Right lung (tissue), 5 donors: ENCODE results near the gene C4A. TPM values are rescaled to one million over a fixed set of nuclear protein-coding genes. Genes with fewer than 3 reads are reported as not detected.
"Not testable (repeated sequence)": the region's sequence is repeated elsewhere in the genome, so short reads cannot be mapped to it uniquely, and the experiment has no call there.

ENCODE experiments used
- DNase-seq, 2 donors: peaks; one replicate each; pipeline ENCODE4 v3.0.0-alpha.2; 2013
- polyA plus RNA-seq, 5 donors: library from polyadenylated mRNA; unstranded; fragments of 120-200 nt; gene quantifications; one replicate each; pipeline versions ENCODE4 v1.2.1 to v1.2.3, GENCODE V29; 2013; ENCODE audit warnings: inconsistent platforms in 1 of 5, low replicate concordance in 1 of 5; ENCODE audit not compliant: insufficient read length in 5 of 5, insufficient read depth in 1 of 5

C4A gene
- polyA plus RNA-seq, 5 donors = 4.6 to 17.8 (median 7.6) TPM

- no peak for DNase-seq
Observed at GRCh38 chr6:31979238-31979898, 2.5 kb upstream of the C4A start.

- not testable (repeated sequence) for DNase-seq
Observed at GRCh38 chr6:31980195-31980876, 1.5 kb upstream of the C4A start.

GRCh38 chr6:31980998-31981397 lies 859 bp upstream of the C4A start:
- DNase-seq = not testable (repeated sequence)

- not testable (repeated sequence) for DNase-seq
Observed at GRCh38 chr6:31989363-31989762, 7.5 kb downstream of the C4A start.

GRCh38 chr6:31994421-31994820 lies 12.6 kb downstream of the C4A start:
- DNase-seq = not testable (repeated sequence)

- not testable (repeated sequence) for DNase-seq
Observed at GRCh38 chr6:31996385-31996784, 14.5 kb downstream of the C4A start.

GRCh38 chr6:32002546-32003268 lies 20.9 kb downstream of the C4A start:
- not testable (repeated sequence) for DNase-seq

GRCh38 chr6:32003301-32003700 lies 21.4 kb downstream of the C4A start:
- DNase-seq = not testable (repeated sequence)

GRCh38 chr6:32004393-32004792 lies 22.5 kb downstream of the C4A start:
- not testable (repeated sequence) for DNase-seq

GRCh38 chr6:32004864-32005537 lies 23.1 kb downstream of the C4A start:
- DNase-seq = not testable (repeated sequence)

- not testable (repeated sequence) for DNase-seq
Observed at GRCh38 chr6:32005538-32005880, 23.7 kb downstream of the C4A start.

- DNase-seq = not testable (repeated sequence)
Observed at GRCh38 chr6:32005991-32006529, 24.2 kb downstream of the C4A start.

- DNase-seq = not testable (repeated sequence)
Observed at GRCh38 chr6:32007086-32007485, 25.2 kb downstream of the C4A start.

- DNase-seq = not testable (repeated sequence)
Observed at GRCh38 chr6:32008037-32008436, 26.2 kb downstream of the C4A start.

- DNase-seq = not testable (repeated sequence)
Observed at GRCh38 chr6:32008616-32009015, 26.8 kb downstream of the C4A start.

- not testable (repeated sequence) for DNase-seq
Observed at GRCh38 chr6:32009537-32009936, 27.7 kb downstream of the C4A start.

GRCh38 chr6:32010856-32011530 lies 29.1 kb downstream of the C4A start:
- DNase-seq = not testable (repeated sequence)

- DNase-seq = not testable (repeated sequence)
Observed at GRCh38 chr6:32012941-32013617, 31.2 kb downstream of the C4A start.

- DNase-seq = not testable (repeated sequence)
Observed at GRCh38 chr6:32013738-32014137, 31.9 kb downstream of the C4A start.

- DNase-seq = not testable (repeated sequence)
Observed at GRCh38 chr6:32014547-32014946, 32.7 kb downstream of the C4A start, which contains the start of gene C4B. Gene C4B, plus strand, starts transcription at chr6:32014795. Its CDS starts 51 bp downstream, at chr6:32014846.
